ENCODE data around the gene CCNC. TPM values are rescaled to one million over a fixed set of nuclear protein-coding genes. Genes with fewer than 3 reads are reported as not detected.

The CCNC gene
- total RNA-seq, 1 experiment from 2014 or later, result 43.4 TPM

- Histone ChIP-seq H3K27ac (ENCODE audit: low read length) (no peak overlapping the region), H3K4me1 (ENCODE audit: control insufficient read depth, insufficient read depth, low read length) (peaks cover 3% of the 10 kb centered on the region; the same call in 1 of the 2 replicates), H3K36me3 (ENCODE audit: control insufficient read depth, insufficient read depth, low read length) (no peaks in the 10 kb centered on the region), H3K9me3 (ENCODE audit: control insufficient read depth, insufficient read depth, low read depth, low read length) (no peaks in the 10 kb centered on the region), H3K4me3 (ENCODE audit: low read depth in 2 of 2, low read length in 2 of 2) (no peak overlapping the region), H3K27me3 (ENCODE audit: control insufficient read depth, insufficient read depth, low read length) (peaks cover 22% of the 10 kb centered on the region)
- DNase-seq (ENCODE audit: low read depth, low spot score), result no peak
- intact Hi-C loops (cut with micrococcal nuclease; ENCODE audit: unreplicated experiment), result loop anchor here (5.0 kb wide), 2 partner anchors 157 to 232 kb away; no protein-coding TSS in a partner anchor
- ChIA-PET CTCF (no interaction called here), POLR2A (no interaction called here)
- no TSS peak for BruUV-seq (replicated peaks)
- no peak for TF ChIP-seq POLR2AphosphoS5 (IDR thresholded peaks at IDR 0.05; ENCODE audit: low read depth, low read length)
- TF ChIP-seq, protein P1, sequence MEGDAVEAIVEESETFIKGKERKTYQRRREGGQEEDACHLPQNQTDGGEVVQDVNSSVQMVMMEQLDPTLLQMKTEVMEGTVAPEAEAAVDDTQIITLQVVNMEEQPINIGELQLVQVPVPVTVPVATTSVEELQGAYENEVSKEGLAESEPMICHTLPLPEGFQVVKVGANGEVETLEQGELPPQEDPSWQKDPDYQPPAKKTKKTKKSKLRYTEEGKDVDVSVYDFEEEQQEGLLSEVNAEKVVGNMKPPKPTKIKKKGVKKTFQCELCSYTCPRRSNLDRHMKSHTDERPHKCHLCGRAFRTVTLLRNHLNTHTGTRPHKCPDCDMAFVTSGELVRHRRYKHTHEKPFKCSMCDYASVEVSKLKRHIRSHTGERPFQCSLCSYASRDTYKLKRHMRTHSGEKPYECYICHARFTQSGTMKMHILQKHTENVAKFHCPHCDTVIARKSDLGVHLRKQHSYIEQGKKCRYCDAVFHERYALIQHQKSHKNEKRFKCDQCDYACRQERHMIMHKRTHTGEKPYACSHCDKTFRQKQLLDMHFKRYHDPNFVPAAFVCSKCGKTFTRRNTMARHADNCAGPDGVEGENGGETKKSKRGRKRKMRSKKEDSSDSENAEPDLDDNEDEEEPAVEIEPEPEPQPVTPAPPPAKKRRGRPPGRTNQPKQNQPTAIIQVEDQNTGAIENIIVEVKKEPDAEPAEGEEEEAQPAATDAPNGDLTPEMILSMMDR (IDR thresholded peaks at IDR 0.05), result no peak
- no peak for TF ChIP-seq TCF7L2 (IDR thresholded peaks at IDR 0.05; ENCODE audit: low read depth, low read length)
- no peak for TF ChIP-seq SIN3A (IDR thresholded peaks at IDR 0.05; ENCODE audit: borderline replicate concordance, insufficient read depth, low read depth, low read length)
- TF ChIP-seq, protein P2, sequence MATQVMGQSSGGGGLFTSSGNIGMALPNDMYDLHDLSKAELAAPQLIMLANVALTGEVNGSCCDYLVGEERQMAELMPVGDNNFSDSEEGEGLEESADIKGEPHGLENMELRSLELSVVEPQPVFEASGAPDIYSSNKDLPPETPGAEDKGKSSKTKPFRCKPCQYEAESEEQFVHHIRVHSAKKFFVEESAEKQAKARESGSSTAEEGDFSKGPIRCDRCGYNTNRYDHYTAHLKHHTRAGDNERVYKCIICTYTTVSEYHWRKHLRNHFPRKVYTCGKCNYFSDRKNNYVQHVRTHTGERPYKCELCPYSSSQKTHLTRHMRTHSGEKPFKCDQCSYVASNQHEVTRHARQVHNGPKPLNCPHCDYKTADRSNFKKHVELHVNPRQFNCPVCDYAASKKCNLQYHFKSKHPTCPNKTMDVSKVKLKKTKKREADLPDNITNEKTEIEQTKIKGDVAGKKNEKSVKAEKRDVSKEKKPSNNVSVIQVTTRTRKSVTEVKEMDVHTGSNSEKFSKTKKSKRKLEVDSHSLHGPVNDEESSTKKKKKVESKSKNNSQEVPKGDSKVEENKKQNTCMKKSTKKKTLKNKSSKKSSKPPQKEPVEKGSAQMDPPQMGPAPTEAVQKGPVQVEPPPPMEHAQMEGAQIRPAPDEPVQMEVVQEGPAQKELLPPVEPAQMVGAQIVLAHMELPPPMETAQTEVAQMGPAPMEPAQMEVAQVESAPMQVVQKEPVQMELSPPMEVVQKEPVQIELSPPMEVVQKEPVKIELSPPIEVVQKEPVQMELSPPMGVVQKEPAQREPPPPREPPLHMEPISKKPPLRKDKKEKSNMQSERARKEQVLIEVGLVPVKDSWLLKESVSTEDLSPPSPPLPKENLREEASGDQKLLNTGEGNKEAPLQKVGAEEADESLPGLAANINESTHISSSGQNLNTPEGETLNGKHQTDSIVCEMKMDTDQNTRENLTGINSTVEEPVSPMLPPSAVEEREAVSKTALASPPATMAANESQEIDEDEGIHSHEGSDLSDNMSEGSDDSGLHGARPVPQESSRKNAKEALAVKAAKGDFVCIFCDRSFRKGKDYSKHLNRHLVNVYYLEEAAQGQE (IDR thresholded peaks at IDR 0.05; ENCODE audit: insufficient read depth in 1 of 2, low read depth in 2 of 2, low read length in 1 of 2), result no peak
- ATAC-seq, result no peak
- in situ Hi-C loops (cut with HindIII; ENCODE audit: low pct_unique_long_range_greater_than_20kb, low sequenced_read_pairs), result no loop called here
Measured at GRCh38 chr6:99589907-99590493, 21.5 kb upstream of the CCNC start.

DNA sequence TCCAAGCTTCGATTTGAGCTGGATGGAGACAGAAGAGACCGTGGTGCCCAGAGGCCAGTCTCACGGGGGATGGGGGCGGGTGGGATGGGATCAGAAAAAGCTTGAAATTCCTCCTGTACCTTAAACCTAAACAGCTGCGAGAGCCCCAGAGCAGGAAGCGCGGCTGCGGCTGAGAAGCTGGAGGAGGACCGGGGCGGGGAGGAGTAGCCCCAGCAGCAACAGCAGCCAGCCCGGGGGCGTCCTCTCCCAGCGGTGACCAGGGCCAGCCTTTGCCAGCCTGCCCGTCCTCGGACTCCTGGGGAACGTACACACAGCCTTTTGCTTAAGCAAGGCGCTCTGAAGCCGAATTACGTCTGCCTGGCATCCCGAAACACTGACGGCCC lies 20.8 kb upstream of the CCNC start:
- no peaks in the 10 kb centered on the region for H3K9me3 ChIP-seq (ENCODE audit: control insufficient read depth, insufficient read depth, low read depth, low read length)
- no peak for DNase-seq (ENCODE audit: low read depth, low spot score)
- intact Hi-C loops (cut with micrococcal nuclease; ENCODE audit: unreplicated experiment), result loop anchor here (5.0 kb wide), 2 partner anchors 158 to 233 kb away; no protein-coding TSS in a partner anchor
- ATAC-seq, result peak; percentile 58
- POLR2A ChIA-PET, result interaction anchor here (0.6 kb wide), 1 partner anchor 21 kb away, joined by 3 read pairs; no protein-coding TSS in a partner anchor
- no peak for TF ChIP-seq SIN3A (IDR thresholded peaks at IDR 0.05; ENCODE audit: borderline replicate concordance, insufficient read depth, low read depth, low read length)
- TF ChIP-seq, protein P1 (IDR thresholded peaks at IDR 0.05), result no peak
- TF ChIP-seq TCF7L2 (IDR thresholded peaks at IDR 0.05; ENCODE audit: low read depth, low read length), result no peak
- TF ChIP-seq, protein P2 (IDR thresholded peaks at IDR 0.05; ENCODE audit: insufficient read depth in 1 of 2, low read depth in 2 of 2, low read length in 1 of 2), result no peak
- TF ChIP-seq POLR2AphosphoS5 (IDR thresholded peaks at IDR 0.05; ENCODE audit: low read depth, low read length), result no peak
- no peaks in the 10 kb centered on the region for H3K36me3 ChIP-seq (ENCODE audit: control insufficient read depth, insufficient read depth, low read length)
- no TSS peak for BruUV-seq (replicated peaks)
- no peak overlapping the region for H3K27ac ChIP-seq (ENCODE audit: low read length)
- CTCF ChIA-PET, result interaction anchor here (0.6 to 1.4 kb wide), 2 partner anchors 57 to 157 kb away, joined by 4 to 6 read pairs; no protein-coding TSS in a partner anchor
- peak overlapping the region; percentile 40 to 68 for H3K4me3 ChIP-seq (ENCODE audit: low read depth in 2 of 2, low read length in 2 of 2)
- in situ Hi-C loops (cut with HindIII; ENCODE audit: low pct_unique_long_range_greater_than_20kb, low sequenced_read_pairs), result no loop called here
- H3K4me1 ChIP-seq (ENCODE audit: control insufficient read depth, insufficient read depth, low read length), result peaks cover 3% of the 10 kb centered on the region; the same call in 1 of the 2 replicates
- H3K27me3 ChIP-seq (ENCODE audit: control insufficient read depth, insufficient read depth, low read length), result peaks cover 22% of the 10 kb centered on the region

Data from Panc1 (cell line).